GM23338 (cell line): ENCODE data around the gene MAP1B. TPM values are rescaled to one million over a fixed set of nuclear protein-coding genes. Genes with fewer than 3 reads are reported as not detected.

Source experiments
- ATAC-seq: fragments of 200-7000 bp; cut with Tn5 transposase; 3 replicates; pipeline ENCODE4 v1.9.1; 2020
- DNase-seq: peaks from one replicate; pipeline ENCODE4 v3.0.0-alpha.2; 2015; ENCODE audit warnings: low spot score
- H2AFZ ChIP-seq: fragments of 200-600 bp; sonication (generic); 2 replicates; pipeline ENCODE4 v1.8.0; 2016; ENCODE audit warnings: antibody characterized with exemption, mild to moderate bottlenecking, moderate library complexity
- H3F3A ChIP-seq: fragments of 200-600 bp; sonication (generic); replicated peaks from 2 replicates; pipeline ENCODE4 v1.8.0; 2017; ENCODE audit warnings: antibody characterized with exemption, mixed run types, low read depth
- H3K27ac ChIP-seq: fragments of 200-600 bp; sonication (generic); 2 replicates; pipeline ENCODE4 v1.6.1; 2016; ENCODE audit warnings: low read depth
- H3K27me3 ChIP-seq: fragments of 200-600 bp; sonication (generic); 2 replicates; pipeline ENCODE4 v1.8.0; 2016; ENCODE audit warnings: mild to moderate bottlenecking, mixed run types, moderate library complexity; ENCODE audit not compliant: insufficient read depth
- H3K36me3 ChIP-seq: fragments of 200-600 bp; sonication (generic); 2 replicates; pipeline ENCODE4 v1.8.0; 2016; ENCODE audit warnings: mild to moderate bottlenecking; ENCODE audit not compliant: insufficient read depth
- H3K4me1 ChIP-seq: fragments of 200-600 bp; sonication (generic); 2 replicates; pipeline ENCODE4 v1.8.0; 2016; ENCODE audit warnings: mild to moderate bottlenecking, moderate library complexity; ENCODE audit not compliant: insufficient read depth
- H3K4me2 ChIP-seq: fragments of 200-600 bp; sonication (generic); 2 replicates; pipeline ENCODE4 v1.7.1; 2017; ENCODE audit warnings: mixed run types
- H3K4me3 ChIP-seq: fragments of 200-600 bp; sonication (generic); 2 replicates; pipeline ENCODE4 v1.6.1; 2016; ENCODE audit warnings: mixed run types
- H3K79me2 ChIP-seq: fragments of 200-600 bp; sonication (generic); replicated peaks from 2 replicates; pipeline ENCODE4 v1.8.0; 2017; ENCODE audit warnings: mild to moderate bottlenecking; ENCODE audit not compliant: insufficient read depth
- H3K9me2 ChIP-seq: fragments of 200-600 bp; sonication (generic); 2 replicates; pipeline ENCODE4 v1.8.0; 2017; ENCODE audit not compliant: insufficient read depth
- H4K20me1 ChIP-seq: fragments of 200-600 bp; sonication (generic); replicated peaks from 2 replicates; pipeline ENCODE4 v1.8.0; 2017; ENCODE audit warnings: mild to moderate bottlenecking; ENCODE audit not compliant: insufficient read depth
- H3K27ac Mint-ChIP-seq: 2 replicates; pipeline ENCODE4 v1.8.0; 2020; ENCODE audit warnings: inconsistent platforms, mild to moderate bottlenecking, moderate library complexity, mixed read lengths
- H3K27me3 Mint-ChIP-seq: 3 replicates; pipeline ENCODE4 v1.8.0; 2022; ENCODE audit warnings: low read depth, mild to moderate bottlenecking, moderate library complexity, mixed read lengths, inconsistent platforms; ENCODE audit not compliant: insufficient read depth, poor library complexity
- H3K36me3 Mint-ChIP-seq: 3 replicates; pipeline ENCODE4 v1.8.0; 2021; ENCODE audit warnings: low read depth, mild to moderate bottlenecking, inconsistent platforms, moderate library complexity, mixed read lengths
- H3K4me1 Mint-ChIP-seq: 3 replicates; pipeline ENCODE4 v1.8.0; 2020; ENCODE audit warnings: mild to moderate bottlenecking, inconsistent platforms, mixed read lengths
- H3K4me3 Mint-ChIP-seq: 3 replicates; pipeline ENCODE4 v1.8.0; 2021; ENCODE audit warnings: moderate library complexity, mild to moderate bottlenecking, inconsistent platforms, mixed read lengths
- H3K9me3 Mint-ChIP-seq: 3 replicates; pipeline ENCODE4 v1.8.0; 2020; ENCODE audit warnings: moderate library complexity, mild to moderate bottlenecking, inconsistent platforms, mixed read lengths
- CREB1 ChIP-seq: fragments of 250-450 bp; sonication (Bioruptor Pico); IDR thresholded peaks from 2 replicates; pipeline ENCODE4 v1.5.0; 2020; ENCODE audit warnings: low read depth, mild to moderate bottlenecking, moderate library complexity
- EZH2 ChIP-seq: fragments of 200-600 bp; sonication (generic); IDR thresholded peaks from one replicate; pipeline ENCODE4 v1.8.0; 2017; ENCODE audit warnings: antibody characterized with exemption, mild to moderate bottlenecking, low read depth; ENCODE audit not compliant: unreplicated experiment
- EZH2phosphoT487 ChIP-seq: fragments of 200-600 bp; sonication (generic); IDR thresholded peaks from one replicate; pipeline ENCODE4 v1.8.1; 2018; ENCODE audit warnings: antibody characterized with exemption; ENCODE audit not compliant: unreplicated experiment
- JUNB ChIP-seq: IDR thresholded peaks from one replicate; pipeline ENCODE4 v1.6.1; 2016; ENCODE audit warnings: antibody characterized with exemption; ENCODE audit not compliant: unreplicated experiment
- POLR2AphosphoS5 ChIP-seq: IDR thresholded peaks from 2 replicates; pipeline ENCODE4 v1.6.1; 2016; ENCODE audit warnings: antibody characterized with exemption, low read depth
- ZNF114 ChIP-seq: fragments of 250-450 bp; sonication (Bioruptor Pico); IDR thresholded peaks from 2 replicates; pipeline ENCODE4 v1.5.0; 2020; ENCODE audit warnings: mild to moderate bottlenecking, moderate library complexity
- polyA plus RNA-seq: library from polyadenylated mRNA; unstranded; fragments of >200 nt; fragmentation: Nextera tagmentation; extraction: Ambion mirVana; gene quantifications from 2 replicates; pipeline ENCODE4 v1.2.1, GENCODE V29; 2016
- total RNA-seq: library from RNA; depleted of rRNA; stranded (reverse); fragments of >200 nt; shearing (Covaris generic); gene quantifications from 2 replicates; pipeline ENCODE4 v1.2.3, GENCODE V29; 2014
- TF ChIP-seq, protein P1 (sequence below): IDR thresholded peaks from 2 replicates; pipeline ENCODE4 v1.6.1; 2016; ENCODE audit warnings: antibody characterized with exemption
- TF ChIP-seq, protein P2 (sequence below): IDR thresholded peaks from one replicate; pipeline ENCODE4 v1.6.1; 2018; ENCODE audit warnings: antibody characterized with exemption; ENCODE audit not compliant: unreplicated experiment
- TF ChIP-seq, protein P3 (sequence below): fragments of 250-450 bp; sonication (Bioruptor Pico); IDR thresholded peaks from 2 replicates; pipeline ENCODE4 v1.5.0; 2020; ENCODE audit warnings: mild to moderate bottlenecking, moderate library complexity

The MAP1B gene
- total and polyA plus RNA-seq, 2 experiments from 2014 or later = 148 to 263 TPM

DNA sequence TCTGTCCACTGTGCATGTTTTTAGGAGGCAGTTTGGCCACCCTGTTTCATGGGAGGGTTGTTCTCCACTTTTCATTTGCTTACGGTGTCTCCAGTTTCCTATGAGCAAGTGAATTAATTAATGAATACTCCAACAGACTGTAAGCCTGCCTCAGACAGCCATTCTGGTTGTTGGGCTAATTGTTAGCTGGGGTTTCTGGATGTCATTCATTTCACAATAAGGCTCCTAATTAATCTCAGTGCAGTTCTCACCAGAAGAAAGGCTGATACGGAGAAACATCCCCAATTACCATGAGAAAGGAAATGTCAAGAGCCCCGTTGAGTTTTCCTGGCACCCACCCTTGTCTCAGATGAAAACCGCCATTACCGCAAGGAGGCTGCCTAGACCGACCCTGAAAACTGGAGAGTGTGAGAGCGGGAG, 75.8 kb downstream of the MAP1B start:
- peaks cover 5% of the 10 kb centered on the region; the same call in 1 of the 2 replicates for H4K20me1 ChIP-seq
- ATAC-seq = peak; percentile 67
- peaks cover 30% of the 10 kb centered on the region for H3K79me2 ChIP-seq
- H2AFZ ChIP-seq = no peak overlapping the region
- H3K27me3 Mint-ChIP-seq = peaks cover 15% of the 10 kb centered on the region
- H3K36me3 Mint-ChIP-seq = peaks cover 44% of the 10 kb centered on the region
- H3K4me1 Mint-ChIP-seq = peaks cover 41% of the 10 kb centered on the region
- no peaks in the 10 kb centered on the region for H3K27me3 ChIP-seq
- peak overlapping the region; percentile 7 for H3K4me2 ChIP-seq
- H3K9me3 Mint-ChIP-seq = no peaks in the 10 kb centered on the region
- no peak overlapping the region for H3K4me3 Mint-ChIP-seq
- DNase-seq = peak; percentile 45
- H3K4me1 ChIP-seq = peaks cover 38% of the 10 kb centered on the region
- TF ChIP-seq JUNB (no peak), ZNF114 (no peak)
- TF ChIP-seq, protein P1, sequence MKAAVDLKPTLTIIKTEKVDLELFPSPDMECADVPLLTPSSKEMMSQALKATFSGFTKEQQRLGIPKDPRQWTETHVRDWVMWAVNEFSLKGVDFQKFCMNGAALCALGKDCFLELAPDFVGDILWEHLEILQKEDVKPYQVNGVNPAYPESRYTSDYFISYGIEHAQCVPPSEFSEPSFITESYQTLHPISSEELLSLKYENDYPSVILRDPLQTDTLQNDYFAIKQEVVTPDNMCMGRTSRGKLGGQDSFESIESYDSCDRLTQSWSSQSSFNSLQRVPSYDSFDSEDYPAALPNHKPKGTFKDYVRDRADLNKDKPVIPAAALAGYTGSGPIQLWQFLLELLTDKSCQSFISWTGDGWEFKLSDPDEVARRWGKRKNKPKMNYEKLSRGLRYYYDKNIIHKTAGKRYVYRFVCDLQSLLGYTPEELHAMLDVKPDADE = no peak
- TF ChIP-seq, protein P2, sequence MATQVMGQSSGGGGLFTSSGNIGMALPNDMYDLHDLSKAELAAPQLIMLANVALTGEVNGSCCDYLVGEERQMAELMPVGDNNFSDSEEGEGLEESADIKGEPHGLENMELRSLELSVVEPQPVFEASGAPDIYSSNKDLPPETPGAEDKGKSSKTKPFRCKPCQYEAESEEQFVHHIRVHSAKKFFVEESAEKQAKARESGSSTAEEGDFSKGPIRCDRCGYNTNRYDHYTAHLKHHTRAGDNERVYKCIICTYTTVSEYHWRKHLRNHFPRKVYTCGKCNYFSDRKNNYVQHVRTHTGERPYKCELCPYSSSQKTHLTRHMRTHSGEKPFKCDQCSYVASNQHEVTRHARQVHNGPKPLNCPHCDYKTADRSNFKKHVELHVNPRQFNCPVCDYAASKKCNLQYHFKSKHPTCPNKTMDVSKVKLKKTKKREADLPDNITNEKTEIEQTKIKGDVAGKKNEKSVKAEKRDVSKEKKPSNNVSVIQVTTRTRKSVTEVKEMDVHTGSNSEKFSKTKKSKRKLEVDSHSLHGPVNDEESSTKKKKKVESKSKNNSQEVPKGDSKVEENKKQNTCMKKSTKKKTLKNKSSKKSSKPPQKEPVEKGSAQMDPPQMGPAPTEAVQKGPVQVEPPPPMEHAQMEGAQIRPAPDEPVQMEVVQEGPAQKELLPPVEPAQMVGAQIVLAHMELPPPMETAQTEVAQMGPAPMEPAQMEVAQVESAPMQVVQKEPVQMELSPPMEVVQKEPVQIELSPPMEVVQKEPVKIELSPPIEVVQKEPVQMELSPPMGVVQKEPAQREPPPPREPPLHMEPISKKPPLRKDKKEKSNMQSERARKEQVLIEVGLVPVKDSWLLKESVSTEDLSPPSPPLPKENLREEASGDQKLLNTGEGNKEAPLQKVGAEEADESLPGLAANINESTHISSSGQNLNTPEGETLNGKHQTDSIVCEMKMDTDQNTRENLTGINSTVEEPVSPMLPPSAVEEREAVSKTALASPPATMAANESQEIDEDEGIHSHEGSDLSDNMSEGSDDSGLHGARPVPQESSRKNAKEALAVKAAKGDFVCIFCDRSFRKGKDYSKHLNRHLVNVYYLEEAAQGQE = no peak
- 0 out of 2 replicates have a peak overlapping the region, but pooled peaks have one; percentile 45 for H3K27ac ChIP-seq
- H3K36me3 ChIP-seq = peaks cover 12% of the 10 kb centered on the region; the same call in 1 of the 2 replicates
- 0 out of 2 replicates have a peak, but pooled peaks cover 2% of the 10 kb centered on the region for H3F3A ChIP-seq
- H3K9me2 ChIP-seq = peaks cover 3% of the 10 kb centered on the region; the same call in 1 of the 2 replicates
- no peak overlapping the region; the same call in 1 of the 2 replicates for H3K27ac Mint-ChIP-seq
- H3K4me3 ChIP-seq = no peak overlapping the region

DNA sequence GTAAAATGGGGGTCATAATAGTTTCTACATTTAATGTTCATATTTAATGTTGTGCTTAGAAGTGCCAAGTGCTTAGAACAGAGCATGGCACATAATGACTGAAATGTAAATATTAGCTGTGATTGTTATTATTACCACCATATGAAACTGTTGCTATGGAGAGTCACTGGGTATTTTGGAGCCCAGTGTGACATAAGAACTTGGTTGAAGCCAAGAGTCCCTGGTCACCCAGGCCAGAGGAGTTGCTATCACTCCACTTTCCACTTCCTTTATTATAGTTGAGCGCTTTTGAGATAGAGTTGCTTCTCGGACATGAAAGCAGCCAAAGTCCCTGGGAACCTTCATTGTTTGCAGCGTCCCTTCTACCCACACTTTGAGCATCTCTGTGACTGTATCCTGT, 77.1 kb downstream of the MAP1B start:
- H3K79me2 ChIP-seq = peaks cover 20% of the 10 kb centered on the region
- H3K27ac ChIP-seq = no peak overlapping the region
- 0 out of 2 replicates have a peak, but pooled peaks cover 2% of the 10 kb centered on the region for H3F3A ChIP-seq
- ATAC-seq (no peak), DNase-seq (no peak)
- no peak overlapping the region for H3K4me2 ChIP-seq
- Mint-ChIP-seq H3K27me3 (peaks cover 15% of the 10 kb centered on the region), H3K27ac (no peak overlapping the region), H3K9me3 (no peaks in the 10 kb centered on the region), H3K4me3 (no peak overlapping the region), H3K36me3 (peaks cover 50% of the 10 kb centered on the region), H3K4me1 (peaks cover 29% of the 10 kb centered on the region)
- peaks cover 3% of the 10 kb centered on the region; the same call in 1 of the 2 replicates for H3K9me2 ChIP-seq
- no peak overlapping the region for H3K4me3 ChIP-seq
- H3K4me1 ChIP-seq = peaks cover 25% of the 10 kb centered on the region
- no peaks in the 10 kb centered on the region for H3K27me3 ChIP-seq
- H2AFZ ChIP-seq = no peak overlapping the region
- no peaks in the 10 kb centered on the region; the same call in 1 of the 2 replicates for H4K20me1 ChIP-seq
- peaks cover 14% of the 10 kb centered on the region; the same call in 1 of the 2 replicates for H3K36me3 ChIP-seq
- no peak for TF ChIP-seq CREB1
- TF ChIP-seq EZH2phosphoT487 = no peak
- no peak for TF ChIP-seq EZH2
- no peak for TF ChIP-seq POLR2AphosphoS5
- TF ChIP-seq, protein P3, sequence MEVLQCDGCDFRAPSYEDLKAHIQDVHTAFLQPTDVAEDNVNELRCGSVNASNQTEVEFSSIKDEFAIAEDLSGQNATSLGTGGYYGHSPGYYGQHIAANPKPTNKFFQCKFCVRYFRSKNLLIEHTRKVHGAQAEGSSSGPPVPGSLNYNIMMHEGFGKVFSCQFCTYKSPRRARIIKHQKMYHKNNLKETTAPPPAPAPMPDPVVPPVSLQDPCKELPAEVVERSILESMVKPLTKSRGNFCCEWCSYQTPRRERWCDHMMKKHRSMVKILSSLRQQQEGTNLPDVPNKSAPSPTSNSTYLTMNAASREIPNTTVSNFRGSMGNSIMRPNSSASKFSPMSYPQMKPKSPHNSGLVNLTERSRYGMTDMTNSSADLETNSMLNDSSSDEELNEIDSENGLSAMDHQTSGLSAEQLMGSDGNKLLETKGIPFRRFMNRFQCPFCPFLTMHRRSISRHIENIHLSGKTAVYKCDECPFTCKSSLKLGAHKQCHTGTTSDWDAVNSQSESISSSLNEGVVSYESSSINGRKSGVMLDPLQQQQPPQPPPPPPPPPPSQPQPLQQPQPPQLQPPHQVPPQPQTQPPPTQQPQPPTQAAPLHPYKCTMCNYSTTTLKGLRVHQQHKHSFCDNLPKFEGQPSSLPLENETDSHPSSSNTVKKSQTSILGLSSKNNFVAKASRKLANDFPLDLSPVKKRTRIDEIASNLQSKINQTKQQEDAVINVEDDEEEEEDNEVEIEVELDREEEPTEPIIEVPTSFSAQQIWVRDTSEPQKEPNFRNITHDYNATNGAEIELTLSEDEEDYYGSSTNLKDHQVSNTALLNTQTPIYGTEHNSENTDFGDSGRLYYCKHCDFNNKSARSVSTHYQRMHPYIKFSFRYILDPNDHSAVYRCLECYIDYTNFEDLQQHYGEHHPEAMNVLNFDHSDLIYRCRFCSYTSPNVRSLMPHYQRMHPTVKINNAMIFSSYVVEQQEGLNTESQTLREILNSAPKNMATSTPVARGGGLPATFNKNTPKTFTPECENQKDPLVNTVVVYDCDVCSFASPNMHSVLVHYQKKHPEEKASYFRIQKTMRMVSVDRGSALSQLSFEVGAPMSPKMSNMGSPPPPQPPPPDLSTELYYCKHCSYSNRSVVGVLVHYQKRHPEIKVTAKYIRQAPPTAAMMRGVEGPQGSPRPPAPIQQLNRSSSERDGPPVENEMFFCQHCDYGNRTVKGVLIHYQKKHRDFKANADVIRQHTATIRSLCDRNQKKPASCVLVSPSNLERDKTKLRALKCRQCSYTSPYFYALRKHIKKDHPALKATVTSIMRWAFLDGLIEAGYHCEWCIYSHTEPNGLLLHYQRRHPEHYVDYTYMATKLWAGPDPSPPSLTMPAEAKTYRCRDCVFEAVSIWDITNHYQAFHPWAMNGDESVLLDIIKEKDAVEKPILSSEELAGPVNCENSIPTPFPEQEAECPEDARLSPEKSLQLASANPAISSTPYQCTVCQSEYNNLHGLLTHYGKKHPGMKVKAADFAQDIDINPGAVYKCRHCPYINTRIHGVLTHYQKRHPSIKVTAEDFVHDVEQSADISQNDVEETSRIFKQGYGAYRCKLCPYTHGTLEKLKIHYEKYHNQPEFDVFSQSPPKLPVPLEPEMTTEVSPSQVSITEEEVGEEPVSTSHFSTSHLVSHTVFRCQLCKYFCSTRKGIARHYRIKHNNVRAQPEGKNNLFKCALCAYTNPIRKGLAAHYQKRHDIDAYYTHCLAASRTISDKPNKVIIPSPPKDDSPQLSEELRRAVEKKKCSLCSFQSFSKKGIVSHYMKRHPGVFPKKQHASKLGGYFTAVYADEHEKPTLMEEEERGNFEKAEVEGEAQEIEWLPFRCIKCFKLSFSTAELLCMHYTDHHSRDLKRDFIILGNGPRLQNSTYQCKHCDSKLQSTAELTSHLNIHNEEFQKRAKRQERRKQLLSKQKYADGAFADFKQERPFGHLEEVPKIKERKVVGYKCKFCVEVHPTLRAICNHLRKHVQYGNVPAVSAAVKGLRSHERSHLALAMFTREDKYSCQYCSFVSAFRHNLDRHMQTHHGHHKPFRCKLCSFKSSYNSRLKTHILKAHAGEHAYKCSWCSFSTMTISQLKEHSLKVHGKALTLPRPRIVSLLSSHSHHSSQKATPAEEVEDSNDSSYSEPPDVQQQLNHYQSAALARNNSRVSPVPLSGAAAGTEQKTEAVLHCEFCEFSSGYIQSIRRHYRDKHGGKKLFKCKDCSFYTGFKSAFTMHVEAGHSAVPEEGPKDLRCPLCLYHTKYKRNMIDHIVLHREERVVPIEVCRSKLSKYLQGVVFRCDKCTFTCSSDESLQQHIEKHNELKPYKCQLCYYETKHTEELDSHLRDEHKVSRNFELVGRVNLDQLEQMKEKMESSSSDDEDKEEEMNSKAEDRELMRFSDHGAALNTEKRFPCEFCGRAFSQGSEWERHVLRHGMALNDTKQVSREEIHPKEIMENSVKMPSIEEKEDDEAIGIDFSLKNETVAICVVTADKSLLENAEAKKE (CRISPR knock-in tag) = no peak
